ENCODE results near the gene FOXC2.

The FOXC2 gene

DNA sequence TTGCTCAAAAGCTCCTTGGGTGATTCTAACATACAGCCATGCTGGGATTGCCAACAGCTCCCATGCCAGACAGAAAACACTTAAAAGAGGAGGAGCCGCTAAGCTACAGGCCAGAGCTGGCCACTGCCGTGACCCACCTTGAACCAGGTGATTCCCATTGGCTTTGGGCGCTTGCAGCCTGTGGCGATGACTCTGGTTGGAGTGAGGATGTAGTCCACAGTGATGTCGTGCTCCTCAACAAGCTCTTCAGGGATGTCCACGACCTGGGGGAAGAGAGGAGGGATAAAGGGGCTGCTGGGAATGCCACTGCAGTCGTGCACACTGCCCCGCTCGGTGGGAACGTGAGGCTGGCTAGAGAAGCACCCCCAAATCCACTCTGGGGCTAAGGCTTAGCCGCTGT is 25.1 kb upstream of the FOXC2 start:
- no peak overlapping the region for H3K27ac ChIP-seq
- no peak for DNase-seq

DNA sequence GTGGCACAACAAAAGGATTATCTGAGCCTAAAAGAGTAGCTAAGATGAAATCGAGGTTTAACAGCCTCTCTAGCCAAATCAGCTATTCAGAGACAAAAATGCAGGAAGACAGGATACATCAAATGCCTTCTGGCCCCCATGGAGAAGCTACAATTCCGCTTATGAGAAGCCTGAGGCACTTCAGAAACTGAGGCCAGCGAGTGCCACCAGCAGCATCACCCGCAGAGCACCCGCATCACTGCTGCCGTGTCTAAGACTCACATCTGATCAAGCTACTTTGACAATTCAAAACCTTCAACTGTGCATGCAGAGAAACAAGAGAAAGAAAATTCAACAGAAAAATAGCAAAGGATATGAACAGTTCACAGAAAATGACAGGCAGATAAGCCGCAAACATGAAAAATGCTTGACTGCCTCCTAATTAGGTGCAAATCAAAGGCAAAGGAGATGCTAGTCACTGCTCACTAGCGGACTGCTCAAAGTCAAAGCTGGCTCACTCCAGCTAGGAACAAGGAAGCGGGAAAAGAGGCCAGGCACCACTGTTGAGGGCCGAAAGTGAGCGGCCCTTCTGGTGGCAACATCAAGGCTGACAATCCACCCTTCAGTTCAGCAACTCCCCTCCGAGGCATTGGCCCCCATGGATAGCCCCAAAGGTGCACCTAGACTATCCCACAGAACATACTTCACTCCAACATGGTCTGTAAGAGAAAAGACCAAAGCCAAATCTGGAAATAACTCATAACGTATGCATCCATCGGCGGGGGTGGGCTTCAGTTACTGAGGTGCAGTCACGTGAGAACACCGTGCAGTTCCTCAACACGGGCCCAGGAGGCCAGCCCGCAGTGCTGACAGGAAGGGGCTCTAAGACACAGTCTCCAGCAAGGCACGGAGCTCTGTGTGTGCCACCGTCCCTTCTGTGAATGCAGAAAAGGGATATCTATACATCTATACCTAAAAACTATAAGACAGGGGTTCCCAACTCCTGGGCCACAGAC is 23.6 kb upstream of the FOXC2 start:
- Histone ChIP-seq H3K27me3 (ENCODE audit: insufficient read depth, low read depth, severe bottlenecking) (no peaks in the 10 kb centered on the region), H3K9me3 (ENCODE audit: severe bottlenecking) (no peaks in the 10 kb centered on the region), H3K27ac (no peak overlapping the region), H3K4me3 (ENCODE audit: low read depth, low read length) (no peak overlapping the region), H3K36me3 (no peaks in the 10 kb centered on the region)
- no peak for DNase-seq
- TF ChIP-seq, protein P1, sequence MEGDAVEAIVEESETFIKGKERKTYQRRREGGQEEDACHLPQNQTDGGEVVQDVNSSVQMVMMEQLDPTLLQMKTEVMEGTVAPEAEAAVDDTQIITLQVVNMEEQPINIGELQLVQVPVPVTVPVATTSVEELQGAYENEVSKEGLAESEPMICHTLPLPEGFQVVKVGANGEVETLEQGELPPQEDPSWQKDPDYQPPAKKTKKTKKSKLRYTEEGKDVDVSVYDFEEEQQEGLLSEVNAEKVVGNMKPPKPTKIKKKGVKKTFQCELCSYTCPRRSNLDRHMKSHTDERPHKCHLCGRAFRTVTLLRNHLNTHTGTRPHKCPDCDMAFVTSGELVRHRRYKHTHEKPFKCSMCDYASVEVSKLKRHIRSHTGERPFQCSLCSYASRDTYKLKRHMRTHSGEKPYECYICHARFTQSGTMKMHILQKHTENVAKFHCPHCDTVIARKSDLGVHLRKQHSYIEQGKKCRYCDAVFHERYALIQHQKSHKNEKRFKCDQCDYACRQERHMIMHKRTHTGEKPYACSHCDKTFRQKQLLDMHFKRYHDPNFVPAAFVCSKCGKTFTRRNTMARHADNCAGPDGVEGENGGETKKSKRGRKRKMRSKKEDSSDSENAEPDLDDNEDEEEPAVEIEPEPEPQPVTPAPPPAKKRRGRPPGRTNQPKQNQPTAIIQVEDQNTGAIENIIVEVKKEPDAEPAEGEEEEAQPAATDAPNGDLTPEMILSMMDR (IDR thresholded peaks at IDR 0.05; ENCODE audit: low read depth, low read length), result no peak

More for the DNA sequence above, 25.1 kb upstream of the FOXC2 start:
- H3K9me3 ChIP-seq (ENCODE audit: severe bottlenecking), result no peaks in the 10 kb centered on the region
- TF ChIP-seq, protein P1 (IDR thresholded peaks at IDR 0.05; ENCODE audit: low read depth, low read length), result no peak
- no peaks in the 10 kb centered on the region for H3K27me3 ChIP-seq (ENCODE audit: insufficient read depth, low read depth, severe bottlenecking)
- no peak overlapping the region for H3K4me3 ChIP-seq (ENCODE audit: low read depth, low read length)
- no peaks in the 10 kb centered on the region for H3K36me3 ChIP-seq

DNA sequence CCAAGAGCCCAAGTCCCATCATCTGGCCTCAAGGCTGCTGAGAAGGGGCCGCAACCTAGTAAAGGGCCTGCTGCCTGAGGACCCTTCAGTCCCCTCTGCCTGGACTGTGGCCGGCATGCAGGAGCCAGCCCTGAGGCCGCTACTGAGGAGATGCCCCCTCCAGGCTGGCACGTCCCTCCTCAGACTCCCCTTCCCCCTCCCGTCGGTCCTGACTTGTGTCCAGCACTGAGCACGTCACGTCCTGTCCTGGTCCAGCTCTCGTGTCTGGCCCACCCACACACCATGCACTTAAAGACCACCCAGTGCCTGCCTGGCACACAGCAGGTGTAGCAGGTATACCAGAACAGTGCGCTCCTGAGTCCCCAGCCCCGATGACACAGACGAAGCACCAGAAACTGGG is 21.1 kb upstream of the FOXC2 start:
- TF ChIP-seq, protein P1 (IDR thresholded peaks at IDR 0.05; ENCODE audit: low read depth, low read length), result no peak
- no peak overlapping the region for H3K4me3 ChIP-seq (ENCODE audit: low read depth, low read length)
- no peaks in the 10 kb centered on the region for H3K9me3 ChIP-seq (ENCODE audit: severe bottlenecking)
- H3K27me3 ChIP-seq (ENCODE audit: insufficient read depth, low read depth, severe bottlenecking), result no peaks in the 10 kb centered on the region
- H3K27ac ChIP-seq, result no peak overlapping the region
- no peak for DNase-seq
- no peaks in the 10 kb centered on the region for H3K36me3 ChIP-seq

DNA sequence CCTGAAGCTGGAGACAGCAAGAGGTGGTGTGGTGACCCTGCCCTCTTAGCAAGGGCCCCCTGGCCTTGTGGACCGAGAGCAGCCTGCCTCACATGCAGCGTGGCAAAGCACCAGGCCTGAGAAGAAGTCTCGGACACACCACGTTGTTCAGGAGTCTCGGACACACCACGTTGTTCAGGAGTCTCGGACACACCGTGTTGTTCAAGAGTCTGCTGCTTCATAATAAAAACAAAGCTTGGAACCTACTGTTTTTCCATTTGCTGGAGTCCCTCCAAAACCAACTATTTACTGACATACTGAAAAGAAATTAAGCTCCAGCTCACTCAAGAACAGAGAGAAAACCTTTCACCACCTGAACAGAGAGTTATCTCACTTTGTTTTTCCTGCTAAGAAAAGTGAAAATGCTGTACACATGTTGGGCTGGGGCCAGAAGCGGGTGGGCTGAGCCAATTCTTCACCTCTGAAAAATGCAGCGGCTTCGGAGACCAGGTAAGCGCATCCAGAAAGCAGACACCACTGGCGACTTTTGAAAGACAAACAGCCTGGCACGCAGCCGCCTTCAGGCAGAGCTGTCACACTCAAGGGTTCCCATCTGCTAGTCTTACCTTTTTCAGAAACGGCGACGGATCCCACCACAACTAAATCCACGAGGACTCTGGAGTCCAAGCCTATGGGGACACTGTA is 20.5 kb upstream of the FOXC2 start:
- TF ChIP-seq, protein P1 (IDR thresholded peaks at IDR 0.05; ENCODE audit: low read depth, low read length), result no peak
- H3K27ac ChIP-seq, result no peak overlapping the region

DNA sequence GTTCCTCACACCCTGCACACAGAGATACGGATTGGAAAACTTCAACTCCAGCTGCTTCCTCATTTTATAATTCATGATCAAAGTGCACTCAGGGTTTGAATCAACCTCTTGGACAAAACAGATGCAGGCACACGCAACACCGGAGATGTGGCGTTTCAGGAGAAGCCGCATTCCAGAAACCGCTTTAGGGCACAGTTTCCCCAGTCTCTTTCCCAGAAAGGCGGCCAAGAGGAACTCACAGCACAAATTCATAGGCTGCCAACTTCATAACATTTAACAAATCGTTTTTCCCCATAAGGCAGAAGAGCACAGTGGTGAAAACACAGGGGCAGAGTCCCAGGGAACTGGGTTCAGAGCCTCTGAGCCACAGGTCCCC is 20.0 kb upstream of the FOXC2 start:
- TF ChIP-seq, protein P1 (IDR thresholded peaks at IDR 0.05; ENCODE audit: low read depth, low read length), result no peak
- H3K36me3 ChIP-seq, result no peaks in the 10 kb centered on the region
- H3K27me3 ChIP-seq (ENCODE audit: insufficient read depth, low read depth, severe bottlenecking), result no peaks in the 10 kb centered on the region
- H3K9me3 ChIP-seq (ENCODE audit: severe bottlenecking), result no peaks in the 10 kb centered on the region
- no peak overlapping the region for H3K27ac ChIP-seq
- H3K4me3 ChIP-seq (ENCODE audit: low read depth, low read length), result no peak overlapping the region
- no peak for DNase-seq

More for the DNA sequence above, 20.5 kb upstream of the FOXC2 start:
- no peak for DNase-seq
- Histone ChIP-seq H3K36me3 (no peaks in the 10 kb centered on the region), H3K9me3 (ENCODE audit: severe bottlenecking) (no peaks in the 10 kb centered on the region), H3K27me3 (ENCODE audit: insufficient read depth, low read depth, severe bottlenecking) (no peaks in the 10 kb centered on the region), H3K4me3 (ENCODE audit: low read depth, low read length) (no peak overlapping the region)

Data from WERI-Rb-1 (cell line).